ENCODE data around the gene CKMT2. TPM values are rescaled to one million over a fixed set of nuclear protein-coding genes. Genes with fewer than 3 reads are reported as not detected.

The CKMT2 gene
- total RNA-seq, 1 experiment from 2014 or later, result not detected

DNA sequence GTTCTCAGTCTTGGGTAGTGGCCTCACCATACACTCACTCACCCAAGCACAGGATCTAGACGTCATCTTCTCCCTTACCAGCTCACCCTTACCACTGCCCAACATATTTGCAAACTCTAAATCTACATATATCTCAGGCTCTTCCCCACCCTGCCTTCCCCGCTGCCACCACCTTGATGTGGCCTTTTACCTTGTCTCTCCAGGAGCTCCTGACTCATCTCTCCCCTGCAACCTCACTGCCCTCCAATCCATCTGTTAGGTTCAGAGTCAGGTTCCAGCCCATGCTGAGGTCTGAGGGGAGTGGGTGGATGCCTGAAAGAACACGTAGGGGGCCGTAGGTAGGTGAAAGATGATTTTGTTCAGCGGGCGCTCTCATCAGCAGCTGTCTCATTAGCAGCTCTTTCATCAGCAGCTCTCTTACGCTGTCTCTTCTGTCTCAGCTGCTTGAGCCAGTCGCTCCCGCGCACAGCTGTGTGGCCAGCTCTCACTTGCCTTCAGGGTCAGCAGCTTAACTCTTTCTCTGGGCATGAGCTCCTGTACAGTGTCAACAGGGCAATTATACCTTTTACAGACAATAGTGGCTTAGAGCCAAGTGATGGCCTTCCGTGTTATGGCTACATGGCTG, 23.1 kb upstream of the CKMT2 start:
- H3K36me3 ChIP-seq (ENCODE audit: control insufficient read depth, insufficient read depth, low read length), result no peaks in the 10 kb centered on the region
- TF ChIP-seq POLR2AphosphoS5 (IDR thresholded peaks at IDR 0.05; ENCODE audit: low read depth, low read length) (no peak), SIN3A (IDR thresholded peaks at IDR 0.05; ENCODE audit: borderline replicate concordance, insufficient read depth, low read depth, low read length) (no peak), TCF7L2 (IDR thresholded peaks at IDR 0.05; ENCODE audit: low read depth, low read length) (no peak), REST (IDR thresholded peaks at IDR 0.05; ENCODE audit: insufficient read depth in 1 of 2, low read depth in 2 of 2, low read length in 1 of 2) (no peak), CTCF (IDR thresholded peaks at IDR 0.05) (no peak)
- ATAC-seq, result no peak; the same call in 1 of the 2 replicates
- in situ Hi-C loops (cut with HindIII; ENCODE audit: low pct_unique_long_range_greater_than_20kb, low sequenced_read_pairs), result no loop called here
- BruUV-seq (replicated peaks), result no TSS peak
- ChIA-PET POLR2A (interaction anchor here (0.6 kb wide), 1 partner anchor 378 kb away, joined by 3 read pairs; no protein-coding TSS in a partner anchor), CTCF (interaction anchor here (0.6 kb wide), 1 partner anchor 98 kb away, joined by 3 read pairs; no protein-coding TSS in a partner anchor)
- no peak overlapping the region for H3K4me3 ChIP-seq (ENCODE audit: low read depth in 2 of 2, low read length in 2 of 2)
- no peak for DNase-seq (ENCODE audit: low read depth, low spot score)
- H3K4me1 ChIP-seq (ENCODE audit: control insufficient read depth, insufficient read depth, low read length), result no peaks in the 10 kb centered on the region
- no peaks in the 10 kb centered on the region for H3K9me3 ChIP-seq (ENCODE audit: control insufficient read depth, insufficient read depth, low read depth, low read length)
- no peaks in the 10 kb centered on the region for H3K27me3 ChIP-seq (ENCODE audit: control insufficient read depth, insufficient read depth, low read length)
- intact Hi-C loops (cut with micrococcal nuclease; ENCODE audit: unreplicated experiment), result no loop called here
- H3K27ac ChIP-seq (ENCODE audit: low read length), result no peak overlapping the region

DNA sequence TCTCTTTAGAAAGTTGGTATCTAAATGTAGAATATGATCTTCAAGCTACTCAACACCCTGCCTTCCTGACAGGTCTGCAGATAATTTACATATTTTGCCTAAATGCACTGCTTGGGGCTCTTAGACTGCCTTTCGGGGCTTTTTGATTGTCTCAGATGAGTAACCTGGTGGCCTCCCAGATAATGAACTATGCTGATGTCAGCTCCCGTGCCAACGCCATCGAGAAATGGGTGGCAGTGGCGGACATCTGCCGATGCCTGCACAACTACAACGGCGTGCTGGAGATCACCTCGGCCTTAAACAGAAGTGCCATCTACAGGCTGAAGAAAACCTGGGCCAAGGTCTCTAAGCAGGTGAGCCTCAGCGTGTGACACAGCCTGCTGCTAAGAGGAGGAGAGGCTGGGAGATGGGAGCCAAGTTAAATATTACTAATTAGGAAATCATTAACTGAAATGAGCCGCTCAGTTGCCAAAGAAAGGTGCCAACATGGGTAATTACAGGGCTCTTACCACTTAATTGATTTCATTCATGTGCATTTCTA, 20.8 kb upstream of the CKMT2 start:
- DNase-seq (ENCODE audit: low read depth, low spot score), result no peak
- no peaks in the 10 kb centered on the region for H3K36me3 ChIP-seq (ENCODE audit: control insufficient read depth, insufficient read depth, low read length)
- H3K4me1 ChIP-seq (ENCODE audit: control insufficient read depth, insufficient read depth, low read length), result no peaks in the 10 kb centered on the region
- ATAC-seq, result no peak
- in situ Hi-C loops (cut with HindIII; ENCODE audit: low pct_unique_long_range_greater_than_20kb, low sequenced_read_pairs), result no loop called here
- TF ChIP-seq POLR2AphosphoS5 (IDR thresholded peaks at IDR 0.05; ENCODE audit: low read depth, low read length) (no peak), REST (IDR thresholded peaks at IDR 0.05; ENCODE audit: insufficient read depth in 1 of 2, low read depth in 2 of 2, low read length in 1 of 2) (no peak), CTCF (IDR thresholded peaks at IDR 0.05) (no peak), TCF7L2 (IDR thresholded peaks at IDR 0.05; ENCODE audit: low read depth, low read length) (no peak), SIN3A (IDR thresholded peaks at IDR 0.05; ENCODE audit: borderline replicate concordance, insufficient read depth, low read depth, low read length) (no peak)
- POLR2A ChIA-PET, result no interaction called here
- no peak overlapping the region for H3K4me3 ChIP-seq (ENCODE audit: low read depth in 2 of 2, low read length in 2 of 2)
- H3K27ac ChIP-seq (ENCODE audit: low read length), result no peak overlapping the region
- intact Hi-C loops (cut with micrococcal nuclease; ENCODE audit: unreplicated experiment), result no loop called here
- no TSS peak for BruUV-seq (replicated peaks)
- CTCF ChIA-PET, result no interaction called here
- no peaks in the 10 kb centered on the region for H3K27me3 ChIP-seq (ENCODE audit: control insufficient read depth, insufficient read depth, low read length)
- H3K9me3 ChIP-seq (ENCODE audit: control insufficient read depth, insufficient read depth, low read depth, low read length), result no peaks in the 10 kb centered on the region
